ENCODE data around the gene RPL37A.

DNA sequence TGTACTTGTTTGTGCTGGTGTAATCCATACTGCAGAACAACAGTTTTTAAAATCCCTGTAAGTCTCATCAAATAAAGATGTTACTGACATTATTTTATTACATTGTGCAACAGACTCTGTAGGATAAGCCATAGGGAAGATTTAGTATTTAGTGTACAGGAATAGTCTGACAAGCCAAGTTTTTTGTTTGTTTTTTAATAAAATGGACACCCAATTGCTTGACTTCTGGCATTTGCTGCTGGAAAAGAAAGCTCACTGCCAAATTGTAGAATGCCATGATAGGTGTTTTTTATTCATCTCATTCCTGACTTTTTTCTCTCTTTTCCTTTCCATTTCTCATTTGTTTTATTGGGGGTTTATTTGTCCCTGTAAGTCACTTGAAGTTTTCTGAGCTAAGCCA lies 48.3 kb upstream of the RPL37A start:
- TF ChIP-seq, protein P1, sequence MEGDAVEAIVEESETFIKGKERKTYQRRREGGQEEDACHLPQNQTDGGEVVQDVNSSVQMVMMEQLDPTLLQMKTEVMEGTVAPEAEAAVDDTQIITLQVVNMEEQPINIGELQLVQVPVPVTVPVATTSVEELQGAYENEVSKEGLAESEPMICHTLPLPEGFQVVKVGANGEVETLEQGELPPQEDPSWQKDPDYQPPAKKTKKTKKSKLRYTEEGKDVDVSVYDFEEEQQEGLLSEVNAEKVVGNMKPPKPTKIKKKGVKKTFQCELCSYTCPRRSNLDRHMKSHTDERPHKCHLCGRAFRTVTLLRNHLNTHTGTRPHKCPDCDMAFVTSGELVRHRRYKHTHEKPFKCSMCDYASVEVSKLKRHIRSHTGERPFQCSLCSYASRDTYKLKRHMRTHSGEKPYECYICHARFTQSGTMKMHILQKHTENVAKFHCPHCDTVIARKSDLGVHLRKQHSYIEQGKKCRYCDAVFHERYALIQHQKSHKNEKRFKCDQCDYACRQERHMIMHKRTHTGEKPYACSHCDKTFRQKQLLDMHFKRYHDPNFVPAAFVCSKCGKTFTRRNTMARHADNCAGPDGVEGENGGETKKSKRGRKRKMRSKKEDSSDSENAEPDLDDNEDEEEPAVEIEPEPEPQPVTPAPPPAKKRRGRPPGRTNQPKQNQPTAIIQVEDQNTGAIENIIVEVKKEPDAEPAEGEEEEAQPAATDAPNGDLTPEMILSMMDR (IDR thresholded peaks at IDR 0.05; ENCODE audit: insufficient read depth, low read length, poor library complexity, severe bottlenecking): no peak
- TF ChIP-seq EZH2phosphoT487 (conservative IDR thresholded peaks at IDR 0.05; ENCODE audit: low read length): no peak
